ENCODE measurements around the gene CSRP1. TPM values are rescaled to one million over a fixed set of nuclear protein-coding genes. Genes with fewer than 3 reads are reported as not detected.

Gene CSRP1
- total RNA-seq, 6 experiments from 2014 or later = 540 to 614 (median 577) TPM

DNA sequence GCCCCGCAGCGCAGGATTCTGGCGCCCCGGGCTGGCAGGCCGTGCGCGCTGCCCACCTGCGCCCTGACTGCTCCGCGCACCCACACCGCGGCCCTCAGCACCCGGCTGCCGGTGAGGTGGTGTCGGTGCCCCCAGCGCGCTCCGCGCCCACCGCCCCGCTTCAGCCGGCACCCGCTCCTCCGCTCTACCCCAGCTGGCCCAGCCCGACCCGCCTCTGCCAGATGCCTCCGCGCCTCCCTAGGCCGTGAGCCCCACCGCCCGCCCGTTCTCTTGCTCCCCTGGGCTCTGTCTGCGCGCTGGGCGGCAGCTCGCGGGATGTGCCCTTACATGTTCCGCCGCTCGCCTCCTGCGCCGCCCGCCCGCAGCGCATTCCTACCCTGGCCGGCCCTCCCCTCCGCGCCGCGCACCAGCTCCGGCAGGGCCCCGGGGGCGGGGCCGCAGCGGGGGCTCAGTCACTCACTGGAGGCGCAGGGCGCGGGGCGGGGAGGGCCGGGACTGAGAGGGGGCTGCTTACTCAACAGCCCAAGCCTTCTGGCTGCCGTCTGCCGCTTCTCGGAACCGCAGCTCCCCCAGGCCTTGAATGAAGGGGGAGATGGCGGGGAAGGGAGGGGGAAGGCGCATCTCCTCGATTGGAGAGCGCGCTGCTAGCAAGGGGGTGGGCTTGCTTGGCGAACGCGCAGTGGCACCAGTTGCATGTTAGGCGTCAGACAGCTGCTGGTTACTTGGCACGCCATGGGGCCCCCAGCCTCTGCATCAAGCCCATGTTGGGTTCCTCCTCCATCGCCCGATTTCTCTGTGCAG, 37.9 kb downstream of the CSRP1 start, which contains the start of gene PHLDA3:
Gene PHLDA3, minus strand, starts transcription at position 345 of the 801 bp plus-strand sequence. CDS start 402 bp downstream, outside the sequence.
- Mint-ChIP-seq H3K4me1 (ENCODE audit: low read depth) (peaks cover 49% of the 10 kb centered on the region), H3K27ac (peak within 1 kb of the TSS; percentile 90), H3K27me3 (ENCODE audit: insufficient read depth) (no peaks in the 10 kb centered on the region), H3K9me3 (peaks cover 8% of the 10 kb centered on the region; the same call in 1 of the 2 replicates), H3K4me3 (peak within 1 kb of the TSS; percentile 100), H3K36me3 (ENCODE audit: low read depth) (peaks cover 35% of the 10 kb centered on the region)
- peak; percentile 71 for DNase-seq
- TF ChIP-seq, protein P1, sequence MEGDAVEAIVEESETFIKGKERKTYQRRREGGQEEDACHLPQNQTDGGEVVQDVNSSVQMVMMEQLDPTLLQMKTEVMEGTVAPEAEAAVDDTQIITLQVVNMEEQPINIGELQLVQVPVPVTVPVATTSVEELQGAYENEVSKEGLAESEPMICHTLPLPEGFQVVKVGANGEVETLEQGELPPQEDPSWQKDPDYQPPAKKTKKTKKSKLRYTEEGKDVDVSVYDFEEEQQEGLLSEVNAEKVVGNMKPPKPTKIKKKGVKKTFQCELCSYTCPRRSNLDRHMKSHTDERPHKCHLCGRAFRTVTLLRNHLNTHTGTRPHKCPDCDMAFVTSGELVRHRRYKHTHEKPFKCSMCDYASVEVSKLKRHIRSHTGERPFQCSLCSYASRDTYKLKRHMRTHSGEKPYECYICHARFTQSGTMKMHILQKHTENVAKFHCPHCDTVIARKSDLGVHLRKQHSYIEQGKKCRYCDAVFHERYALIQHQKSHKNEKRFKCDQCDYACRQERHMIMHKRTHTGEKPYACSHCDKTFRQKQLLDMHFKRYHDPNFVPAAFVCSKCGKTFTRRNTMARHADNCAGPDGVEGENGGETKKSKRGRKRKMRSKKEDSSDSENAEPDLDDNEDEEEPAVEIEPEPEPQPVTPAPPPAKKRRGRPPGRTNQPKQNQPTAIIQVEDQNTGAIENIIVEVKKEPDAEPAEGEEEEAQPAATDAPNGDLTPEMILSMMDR (IDR thresholded peaks at IDR 0.05) = no peak; the same call in 1 of the 2 replicates

DNA sequence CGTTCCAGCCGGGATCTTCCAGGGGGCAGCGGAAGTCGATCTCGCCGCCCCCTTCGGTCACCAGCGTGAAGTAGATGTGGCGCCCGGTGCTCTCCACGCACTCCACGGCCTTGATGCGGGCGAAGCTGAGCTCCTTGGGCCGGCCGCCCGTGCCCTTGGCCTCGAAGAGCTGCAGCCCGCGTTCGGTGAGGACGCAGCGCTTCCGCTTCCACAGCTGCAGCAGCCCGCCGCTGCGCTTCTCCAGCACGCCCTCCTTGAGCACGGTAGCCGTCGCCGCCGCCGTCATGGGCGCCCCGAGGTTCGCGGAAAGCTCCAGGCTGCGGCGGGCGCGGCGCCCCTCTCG, 38.5 kb downstream of the CSRP1 start:
- TF ChIP-seq, protein P1 (IDR thresholded peaks at IDR 0.05) = peak; percentile 20; the same call in 1 of the 2 replicates
- DNase-seq = no peak
- peaks cover 8% of the 10 kb centered on the region; the same call in 1 of the 2 replicates for H3K9me3 Mint-ChIP-seq
- H3K4me1 Mint-ChIP-seq (ENCODE audit: low read depth) = peaks cover 55% of the 10 kb centered on the region
- peaks cover 40% of the 10 kb centered on the region for H3K36me3 Mint-ChIP-seq (ENCODE audit: low read depth)
- H3K4me3 Mint-ChIP-seq = peak overlapping the region; percentile 100
- no peaks in the 10 kb centered on the region for H3K27me3 Mint-ChIP-seq (ENCODE audit: insufficient read depth)
- peak overlapping the region; percentile 81 for H3K27ac Mint-ChIP-seq

DNA sequence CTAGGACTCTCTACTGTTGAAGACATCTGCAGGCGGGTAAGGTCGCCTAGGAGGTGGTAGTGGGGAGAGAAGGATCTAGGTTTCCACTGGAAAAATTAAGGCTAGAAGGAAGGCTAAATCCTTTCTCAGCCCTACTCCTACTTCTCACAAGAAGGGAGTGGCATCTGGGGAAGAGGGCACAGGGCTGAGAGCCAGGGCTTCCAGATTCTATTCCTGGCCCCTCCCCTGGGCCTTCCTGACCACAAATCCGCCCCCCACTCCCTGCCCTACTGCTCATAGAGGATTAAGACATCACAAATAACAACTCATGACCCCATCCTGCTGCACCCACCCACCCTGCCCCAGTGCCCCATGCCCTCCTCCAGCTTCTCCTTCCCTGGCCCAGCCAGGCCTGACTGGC, 40.4 kb downstream of the CSRP1 start:
- H3K4me1 Mint-ChIP-seq (ENCODE audit: low read depth) = peaks cover 62% of the 10 kb centered on the region
- TF ChIP-seq, protein P1 (IDR thresholded peaks at IDR 0.05) = no peak
- no peak for DNase-seq
- H3K27ac Mint-ChIP-seq = peak overlapping the region; percentile 53
- H3K4me3 Mint-ChIP-seq = peak overlapping the region; percentile 100
- peaks cover 8% of the 10 kb centered on the region; the same call in 1 of the 2 replicates for H3K9me3 Mint-ChIP-seq
- H3K27me3 Mint-ChIP-seq (ENCODE audit: insufficient read depth) = peaks cover under 1% of the 10 kb centered on the region; the same call in 1 of the 2 replicates
- peaks cover 44% of the 10 kb centered on the region for H3K36me3 Mint-ChIP-seq (ENCODE audit: low read depth)

DNA sequence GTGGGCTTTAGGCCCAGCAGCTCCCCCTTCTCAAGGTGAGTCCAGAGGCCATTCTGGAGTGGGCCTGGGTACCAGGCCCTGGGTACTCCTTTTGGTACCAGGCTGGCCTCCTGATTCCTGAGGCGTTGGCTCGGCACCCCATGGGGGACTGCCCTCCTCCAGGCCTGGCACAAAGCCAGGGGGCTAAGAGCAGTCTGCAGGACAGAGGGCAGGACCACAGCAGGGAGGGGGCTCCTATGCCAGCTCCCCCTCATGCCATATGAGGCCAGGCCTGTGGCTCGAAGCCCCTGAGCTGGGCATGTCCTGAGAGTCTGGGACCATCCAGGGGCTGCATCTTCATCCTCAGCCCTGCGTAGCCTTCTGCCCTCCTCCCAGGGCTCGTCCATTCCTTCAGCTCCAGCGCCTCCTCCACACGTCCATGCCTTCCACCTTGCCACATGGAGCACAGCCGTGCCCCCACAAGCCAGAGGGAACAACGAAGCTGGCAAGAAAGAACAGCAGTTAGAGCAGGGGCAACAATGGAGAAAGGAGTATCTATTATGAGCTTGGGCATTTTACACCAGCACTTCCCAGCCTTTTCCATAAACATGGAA, 41.1 kb downstream of the CSRP1 start:
- Mint-ChIP-seq H3K27me3 (ENCODE audit: insufficient read depth) (peaks cover 3% of the 10 kb centered on the region), H3K4me1 (ENCODE audit: low read depth) (peaks cover 64% of the 10 kb centered on the region), H3K27ac (peak overlapping the region; percentile 53), H3K36me3 (ENCODE audit: low read depth) (peaks cover 44% of the 10 kb centered on the region), H3K9me3 (peaks cover 8% of the 10 kb centered on the region; the same call in 1 of the 2 replicates), H3K4me3 (peak overlapping the region; percentile 100)
- DNase-seq = no peak
- TF ChIP-seq, protein P1 (IDR thresholded peaks at IDR 0.05) = no peak

DNA sequence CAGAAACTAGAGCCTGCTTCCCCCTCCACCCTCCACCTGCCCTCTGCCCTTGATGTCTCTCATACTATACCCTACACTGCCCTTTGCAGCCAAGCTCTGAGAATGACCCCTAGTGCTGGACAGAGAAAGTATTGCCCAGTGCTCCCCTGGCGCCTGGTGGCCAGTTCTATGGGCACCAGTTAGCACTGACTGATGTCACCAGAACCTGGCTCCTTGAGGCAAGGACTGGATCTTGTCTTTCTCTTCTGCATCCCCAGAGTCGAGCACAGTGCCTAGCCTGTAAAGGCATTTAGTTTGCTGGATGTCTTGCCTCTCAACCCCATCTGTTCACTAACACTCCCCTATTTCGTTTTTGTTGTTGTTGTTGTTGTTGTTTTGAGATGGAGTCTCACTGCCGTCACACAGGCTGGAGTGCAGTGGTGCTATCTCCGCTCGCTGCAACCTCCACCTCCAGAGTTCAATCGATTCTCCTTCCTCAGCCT, 43.8 kb downstream of the CSRP1 start:
- peak overlapping the region; percentile 98 for H3K27ac Mint-ChIP-seq
- peaks cover 3% of the 10 kb centered on the region for H3K27me3 Mint-ChIP-seq (ENCODE audit: insufficient read depth)
- TF ChIP-seq, protein P1 (IDR thresholded peaks at IDR 0.05) = peak; percentile 65

More for the DNA sequence above, 43.8 kb downstream of the CSRP1 start:
- peak overlapping the region; percentile 50 for H3K4me3 Mint-ChIP-seq
- DNase-seq = no peak
- H3K36me3 Mint-ChIP-seq (ENCODE audit: low read depth) = peaks cover 41% of the 10 kb centered on the region
- H3K9me3 Mint-ChIP-seq = peaks cover 8% of the 10 kb centered on the region; the same call in 1 of the 2 replicates
- H3K4me1 Mint-ChIP-seq (ENCODE audit: low read depth) = peaks cover 72% of the 10 kb centered on the region
